Neuronal stem cell (in vitro differentiated cells): Measurements from ENCODE around the gene BOD1.

Experiments
- DNase-seq: peaks from one replicate; pipeline ENCODE4 v3.0.0-alpha.2; 2013; ENCODE audit warnings: low spot score
- H2AFZ ChIP-seq: one replicate; pipeline ENCODE4 v1.6.1; 2013; ENCODE audit warnings: mild to moderate bottlenecking, low read length, inconsistent platforms
- H2AK5ac ChIP-seq: 2 replicates; pipeline ENCODE4 v1.6.1; 2013; ENCODE audit warnings: low read depth, mild to moderate bottlenecking, inconsistent platforms, low read length, moderate library complexity, mixed read lengths
- H2BK120ac ChIP-seq: 2 replicates; pipeline ENCODE4 v1.6.1; 2013; ENCODE audit warnings: low read depth, mild to moderate bottlenecking, inconsistent platforms, low read length, moderate library complexity, mixed read lengths
- H2BK12ac ChIP-seq: one replicate; pipeline ENCODE4 v1.6.1; 2013; ENCODE audit warnings: low read length, inconsistent platforms
- H2BK15ac ChIP-seq: 2 replicates; pipeline ENCODE4 v1.6.1; 2013; ENCODE audit warnings: mild to moderate bottlenecking, low read length, inconsistent platforms, mixed read lengths
- H2BK5ac ChIP-seq: one replicate; pipeline ENCODE4 v1.6.1; 2013; ENCODE audit warnings: inconsistent platforms, mild to moderate bottlenecking, low read length, moderate library complexity
- H3K14ac ChIP-seq: one replicate; pipeline ENCODE4 v1.6.1; 2013; ENCODE audit warnings: low read length, inconsistent platforms
- H3K18ac ChIP-seq: 2 replicates; pipeline ENCODE4 v1.6.1; 2013; ENCODE audit warnings: low read length, inconsistent platforms
- H3K23ac ChIP-seq: 2 replicates; pipeline ENCODE4 v1.6.1; 2013; ENCODE audit warnings: low read depth, mild to moderate bottlenecking, mixed read lengths, low read length, inconsistent platforms; ENCODE audit not compliant: poor library complexity
- H3K27ac ChIP-seq: replicated peaks from 3 replicates; pipeline ENCODE4 v1.5.1; 2013; ENCODE audit warnings: low read length, inconsistent platforms
- H3K27me3 ChIP-seq, 3 experiments: 2 replicates each; pipeline ENCODE4 v1.6.1; 2013; ENCODE audit warnings: low read length in 3 of 3, mild to moderate bottlenecking in 2 of 3, inconsistent platforms in 1 of 3, low read depth in 1 of 3, mixed read lengths in 1 of 3, moderate library complexity in 1 of 3; ENCODE audit not compliant: control insufficient read depth in 3 of 3, insufficient read depth in 3 of 3
- H3K36me3 ChIP-seq, 2 donors: replicated peaks in 1 of 2; 2 replicates each; pipeline ENCODE4 v1.6.1; 2013; ENCODE audit warnings: low read length in 2 of 2; ENCODE audit not compliant: control insufficient read depth in 2 of 2, insufficient read depth in 2 of 2
- H3K4ac ChIP-seq: 2 replicates; pipeline ENCODE4 v1.6.1; 2013; ENCODE audit warnings: inconsistent platforms, mild to moderate bottlenecking, low read length, moderate library complexity
- H3K4me1 ChIP-seq, 2 donors: 1 replicate in 1 of 2; 2 replicates in 1 of 2; pipeline ENCODE4 v1.6.1; 2013; ENCODE audit warnings: low read length in 2 of 2, low read depth in 1 of 2; ENCODE audit not compliant: control insufficient read depth in 2 of 2, insufficient read depth in 1 of 2
- H3K4me2 ChIP-seq: one replicate; pipeline ENCODE4 v1.6.1; 2013; ENCODE audit warnings: mild to moderate bottlenecking, low read length, inconsistent platforms; ENCODE audit not compliant: insufficient read depth, poor library complexity, severe bottlenecking
- H3K4me3 ChIP-seq, 2 donors: 2 replicates each; pipeline ENCODE4 v1.5.1; 2013; ENCODE audit warnings: low read length in 2 of 2, mild to moderate bottlenecking in 2 of 2, inconsistent platforms in 1 of 2, moderate library complexity in 1 of 2
- H3K79me1 ChIP-seq: one replicate; pipeline ENCODE4 v1.6.1; 2013; ENCODE audit warnings: low read depth, mild to moderate bottlenecking, inconsistent platforms, low read length, moderate library complexity
- H3K9ac ChIP-seq: one replicate; pipeline ENCODE4 v1.6.1; 2013; ENCODE audit warnings: mild to moderate bottlenecking, low read depth, low read length, inconsistent platforms; ENCODE audit not compliant: poor library complexity
- H3K9me3 ChIP-seq, 2 donors: replicated peaks in 1 of 2; 2 replicates each; pipeline versions ENCODE3 to v1.6.1; 2013; ENCODE audit warnings: low read length in 2 of 2, mild to moderate bottlenecking in 2 of 2, inconsistent platforms in 1 of 2, low read depth in 1 of 2, mixed read lengths in 1 of 2, moderate library complexity in 1 of 2; ENCODE audit not compliant: control insufficient read depth in 2 of 2, insufficient read depth in 1 of 2
- H4K8ac ChIP-seq: one replicate; pipeline ENCODE4 v1.6.1; 2013; ENCODE audit warnings: low read depth, mild to moderate bottlenecking, inconsistent platforms, low read length, moderate library complexity
- H4K91ac ChIP-seq: one replicate; pipeline ENCODE4 v1.6.1; 2013; ENCODE audit warnings: low read length, low read depth, mild to moderate bottlenecking, inconsistent platforms; ENCODE audit not compliant: poor library complexity
- WGBS, 2 donors: extraction: QIAGEN DNeasy Blood & Tissue Kit; methylation state at CpG; one replicate each; pipeline ENCODE4 v1.1.7; 2013; ENCODE audit warnings: missing lambda C conversion rate in 2 of 2, mixed read lengths in 1 of 2; ENCODE audit not compliant: insufficient read length in 2 of 2, insufficient replicate concordance in 1 of 2; ENCODE audit errors: extremely low coverage in 2 of 2; 5-methylcytosine and 5-hydroxymethylcytosine counted together

Gene BOD1

GRCh38 chr5:173642895-173643481 lies 26.5 kb upstream of the BOD1 start:
- H3K9me3 ChIP-seq: no peaks in the 10 kb centered on the region
- no peaks in the 10 kb centered on the region for H3K36me3 ChIP-seq
- no peak overlapping the region for H2AFZ ChIP-seq
- H4K91ac ChIP-seq: no peak overlapping the region
- H2BK5ac ChIP-seq: no peak overlapping the region
- peak overlapping the region; percentile 41 for H2BK15ac ChIP-seq
- H2BK12ac ChIP-seq: no peak overlapping the region
- H2AK5ac ChIP-seq: no peak overlapping the region
- H3K4me2 ChIP-seq: no peak overlapping the region
- DNase-seq: no peak
- H3K14ac ChIP-seq: no peak overlapping the region
- H3K18ac ChIP-seq: no peak overlapping the region
- H4K8ac ChIP-seq: no peak overlapping the region
- H3K27ac ChIP-seq: no peak overlapping the region
- no peaks in the 10 kb centered on the region for H3K27me3 ChIP-seq
- H3K9ac ChIP-seq: no peak overlapping the region
- H3K4me1 ChIP-seq: peaks cover 12 to 39% of the 10 kb centered on the region in 2 donors
- no peak overlapping the region for H3K4me3 ChIP-seq
- H2BK120ac ChIP-seq: no peak overlapping the region
- H3K79me1 ChIP-seq: no peaks in the 10 kb centered on the region
- H3K4ac ChIP-seq: no peak overlapping the region
- no peak overlapping the region for H3K23ac ChIP-seq
- WGBS, 2 donors: no CpG with 5 or more reads among the region's 11 CpGs

GRCh38 chr5:173642191-173642816 lies 25.9 kb upstream of the BOD1 start:
- Histone ChIP-seq H3K4me3 (no peak overlapping the region), H2BK5ac (no peak overlapping the region), H4K8ac (no peak overlapping the region), H2BK12ac (no peak overlapping the region), H3K9ac (no peak overlapping the region), H3K27me3 (no peaks in the 10 kb centered on the region), H4K91ac (no peak overlapping the region), H3K9me3 (no peaks in the 10 kb centered on the region), H3K23ac (no peak overlapping the region), H3K4ac (no peak overlapping the region), H3K79me1 (no peaks in the 10 kb centered on the region), H3K27ac (no peak overlapping the region), H3K4me1 (peaks cover 12 to 39% of the 10 kb centered on the region in 2 donors), H3K36me3 (no peaks in the 10 kb centered on the region), H2BK120ac (no peak overlapping the region), H2AFZ (peak overlapping the region; percentile 18), H3K14ac (no peak overlapping the region), H3K4me2 (no peak overlapping the region), H2AK5ac (no peak overlapping the region), H2BK15ac (no peak overlapping the region), H3K18ac (peak overlapping the region; percentile 20)
- no CpG with 5 or more reads among the region's 9 CpGs for WGBS, 2 donors
- no peak for DNase-seq

- no peaks in the 10 kb centered on the region for H3K27me3 ChIP-seq
- no peak for DNase-seq
- H3K36me3 ChIP-seq: no peaks in the 10 kb centered on the region
- H3K9ac ChIP-seq: no peak overlapping the region
- H3K4ac ChIP-seq: no peak overlapping the region
- H3K18ac ChIP-seq: no peak overlapping the region
- H4K91ac ChIP-seq: no peak overlapping the region
- no CpG with 5 or more reads among the region's 4 CpGs for WGBS, 2 donors
- H3K23ac ChIP-seq: no peak overlapping the region
- no peak overlapping the region for H2BK12ac ChIP-seq
- no peak overlapping the region for H3K14ac ChIP-seq
- H2BK120ac ChIP-seq: no peak overlapping the region
- no peak overlapping the region for H3K4me2 ChIP-seq
- H2BK15ac ChIP-seq: no peak overlapping the region
- H4K8ac ChIP-seq: no peak overlapping the region
- H2AK5ac ChIP-seq: no peak overlapping the region
- H2BK5ac ChIP-seq: no peak overlapping the region
- H3K27ac ChIP-seq: no peak overlapping the region
- H3K4me1 ChIP-seq: peaks cover 9 to 30% of the 10 kb centered on the region in 2 donors
- H2AFZ ChIP-seq: peak overlapping the region; percentile 63
- no peaks in the 10 kb centered on the region for H3K79me1 ChIP-seq
- no peaks in the 10 kb centered on the region for H3K9me3 ChIP-seq
- H3K4me3 ChIP-seq: no peak overlapping the region
Observed at GRCh38 chr5:173640156-173640804, 23.8 kb upstream of the BOD1 start.
